HEK293 (cell line): ENCODE results near the gene ESPL1.

Experiments used
- HOXA7 ChIP-seq: sonication (generic); formaldehyde crosslinking; IDR thresholded peaks from 2 replicates; pipeline ENCODE4 v1.8.1; 2022; ENCODE audit warnings: missing genetic modification reagents, borderline replicate concordance
- PRDM1 ChIP-seq: fragments of 450-650 bp; formaldehyde crosslinking; IDR thresholded peaks from 2 replicates; pipeline ENCODE4; 2016; ENCODE audit warnings: missing biosample characterization, missing genetic modification characterization
- REST ChIP-seq: fragments of 450-650 bp; formaldehyde crosslinking; IDR thresholded peaks from 2 replicates; pipeline ENCODE4 v1.5.1; 2016; ENCODE audit warnings: missing biosample characterization, missing genetic modification characterization
- ZFP37 ChIP-seq: fragments of 450-650 bp; formaldehyde crosslinking; IDR thresholded peaks from 2 replicates; pipeline ENCODE4 v1.5.1; 2016; ENCODE audit warnings: missing biosample characterization, missing genetic modification characterization
- ZNF175 ChIP-seq: fragments of 450-650 bp; formaldehyde crosslinking; IDR thresholded peaks from 2 replicates; pipeline ENCODE4 v1.5.1; 2016; ENCODE audit warnings: missing biosample characterization, missing genetic modification characterization
- ZNF341 ChIP-seq: fragments of 450-650 bp; formaldehyde crosslinking; IDR thresholded peaks from 2 replicates; pipeline ENCODE4; 2016; ENCODE audit warnings: low read depth, missing biosample characterization, missing genetic modification characterization
- ZNF416 ChIP-seq: fragments of 450-650 bp; formaldehyde crosslinking; IDR thresholded peaks from 2 replicates; pipeline ENCODE4 v1.5.1; 2016; ENCODE audit warnings: missing biosample characterization, missing genetic modification characterization
- ZNF513 ChIP-seq: fragments of 450-650 bp; IDR thresholded peaks from 2 replicates; pipeline ENCODE4 v1.5.1; 2018; ENCODE audit warnings: missing biosample characterization, missing genetic modification characterization
- ZNF530 ChIP-seq: fragments of 450-650 bp; formaldehyde crosslinking; IDR thresholded peaks from 2 replicates; pipeline ENCODE4 v1.5.1; 2016; ENCODE audit warnings: low read depth, missing biosample characterization, missing genetic modification characterization
- ZNF626 ChIP-seq: fragments of 450-650 bp; sonication (Bioruptor Pico); formaldehyde crosslinking; IDR thresholded peaks from 2 replicates; pipeline ENCODE4 v1.5.1; 2018; ENCODE audit warnings: missing biosample characterization, missing genetic modification characterization, inconsistent platforms
- ZNF629 ChIP-seq: fragments of 450-650 bp; formaldehyde crosslinking; IDR thresholded peaks from 2 replicates; pipeline ENCODE4 v1.5.1; 2017; ENCODE audit warnings: missing biosample characterization, missing genetic modification characterization
- TF ChIP-seq, protein P1 (sequence below): fragments of 450-650 bp; formaldehyde crosslinking; IDR thresholded peaks from 2 replicates; pipeline ENCODE4 v1.5.1; 2016; ENCODE audit warnings: missing biosample characterization, missing genetic modification characterization
- TF ChIP-seq, protein P2 (sequence below): fragments of 450-650 bp; formaldehyde crosslinking; IDR thresholded peaks from 2 replicates; pipeline ENCODE4 v1.5.1; 2016; ENCODE audit warnings: missing biosample characterization, missing genetic modification characterization

- TF ChIP-seq ZNF629 (tag by site-specific recombination) (no peak), ZNF341 (tag by site-specific recombination) (peak; percentile 79), ZNF513 (tag by site-specific recombination) (no peak), ZNF416 (tag by site-specific recombination) (no peak), ZNF175 (tag by site-specific recombination) (no peak), ZNF626 (tag by site-specific recombination) (no peak), HOXA7 (CRISPR knock-in tag) (no peak), REST (tag by site-specific recombination) (no peak), ZFP37 (tag by site-specific recombination) (no peak), ZNF530 (no peak), PRDM1 (tag by site-specific recombination) (no peak)
- TF ChIP-seq, protein P1, sequence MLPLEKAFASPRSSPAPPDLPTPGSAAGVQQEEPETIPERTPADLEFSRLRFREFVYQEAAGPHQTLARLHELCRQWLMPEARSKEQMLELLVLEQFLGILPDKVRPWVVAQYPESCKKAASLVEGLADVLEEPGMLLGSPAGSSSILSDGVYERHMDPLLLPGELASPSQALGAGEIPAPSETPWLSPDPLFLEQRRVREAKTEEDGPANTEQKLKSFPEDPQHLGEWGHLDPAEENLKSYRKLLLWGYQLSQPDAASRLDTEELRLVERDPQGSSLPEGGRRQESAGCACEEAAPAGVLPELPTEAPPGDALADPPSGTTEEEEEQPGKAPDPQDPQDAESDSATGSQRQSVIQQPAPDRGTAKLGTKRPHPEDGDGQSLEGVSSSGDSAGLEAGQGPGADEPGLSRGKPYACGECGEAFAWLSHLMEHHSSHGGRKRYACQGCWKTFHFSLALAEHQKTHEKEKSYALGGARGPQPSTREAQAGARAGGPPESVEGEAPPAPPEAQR (tag by site-specific recombination) = 0 out of 2 replicates have a peak, but pooled peaks have one; percentile 41
- TF ChIP-seq, protein P2, sequence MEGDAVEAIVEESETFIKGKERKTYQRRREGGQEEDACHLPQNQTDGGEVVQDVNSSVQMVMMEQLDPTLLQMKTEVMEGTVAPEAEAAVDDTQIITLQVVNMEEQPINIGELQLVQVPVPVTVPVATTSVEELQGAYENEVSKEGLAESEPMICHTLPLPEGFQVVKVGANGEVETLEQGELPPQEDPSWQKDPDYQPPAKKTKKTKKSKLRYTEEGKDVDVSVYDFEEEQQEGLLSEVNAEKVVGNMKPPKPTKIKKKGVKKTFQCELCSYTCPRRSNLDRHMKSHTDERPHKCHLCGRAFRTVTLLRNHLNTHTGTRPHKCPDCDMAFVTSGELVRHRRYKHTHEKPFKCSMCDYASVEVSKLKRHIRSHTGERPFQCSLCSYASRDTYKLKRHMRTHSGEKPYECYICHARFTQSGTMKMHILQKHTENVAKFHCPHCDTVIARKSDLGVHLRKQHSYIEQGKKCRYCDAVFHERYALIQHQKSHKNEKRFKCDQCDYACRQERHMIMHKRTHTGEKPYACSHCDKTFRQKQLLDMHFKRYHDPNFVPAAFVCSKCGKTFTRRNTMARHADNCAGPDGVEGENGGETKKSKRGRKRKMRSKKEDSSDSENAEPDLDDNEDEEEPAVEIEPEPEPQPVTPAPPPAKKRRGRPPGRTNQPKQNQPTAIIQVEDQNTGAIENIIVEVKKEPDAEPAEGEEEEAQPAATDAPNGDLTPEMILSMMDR (tag by site-specific recombination) = no peak
Measured at GRCh38 chr12:53324113-53324778, 56.1 kb downstream of the ESPL1 start.
